HepG2 (cell line): ENCODE data around the gene PXK. TPM values are rescaled to one million over a fixed set of nuclear protein-coding genes. Genes with fewer than 3 reads are reported as not detected.

Experiments used
- ASH2L ChIP-seq: fragments of 300-600, 200-600 bp; sonication (generic); IDR thresholded peaks from 2 replicates; pipeline ENCODE4 v1.7.0; 2017; ENCODE audit warnings: low read depth, mild to moderate bottlenecking, moderate library complexity, mixed read lengths, low read length; ENCODE audit not compliant: insufficient read length
- FOXK2 ChIP-seq: fragments of 450-650 bp; IDR thresholded peaks from 2 replicates; pipeline ENCODE4 v1.6.1; 2016
- FOXP1 ChIP-seq, 2 experiments: fragments of 450-650 bp in 1 of 2; IDR thresholded peaks; 2 replicates each; pipeline ENCODE4 v1.6.1; 2017 to 2018; ENCODE audit warnings: antibody characterized with exemption in 1 of 2
- GTF3A ChIP-seq: sonication (generic); formaldehyde crosslinking; conservative IDR thresholded peaks from 2 replicates; pipeline ENCODE4 v1.4.0; 2020; ENCODE audit warnings: mild to moderate bottlenecking, missing genetic modification reagents
- HNRNPH1 ChIP-seq: fragments of 200-400 bp; formaldehyde crosslinking; optimal IDR thresholded peaks from 2 replicates; pipeline ENCODE3; 2017; ENCODE audit warnings: mild to moderate bottlenecking, low read depth, low read length
- KMT2B ChIP-seq: IDR thresholded peaks from 2 replicates; pipeline ENCODE4 v1.6.1; 2016; ENCODE audit warnings: missing genetic modification reagents, missing compliant biosample characterization
- NR2F6 ChIP-seq, 2 experiments: IDR thresholded peaks; 2 replicates each; pipeline ENCODE4 v1.6.1; 2016; ENCODE audit warnings: antibody characterized with exemption in 1 of 2, mild to moderate bottlenecking in 1 of 2
- PITX1 ChIP-seq: sonication (generic); formaldehyde crosslinking; IDR thresholded peaks from 2 replicates; pipeline ENCODE4 v1.5.1; 2020; ENCODE audit warnings: mild to moderate bottlenecking, missing genetic modification reagents
- RARA ChIP-seq: IDR thresholded peaks from 2 replicates; pipeline ENCODE4 v1.6.1; 2016; ENCODE audit warnings: missing genetic modification reagents, missing compliant biosample characterization
- SALL1 ChIP-seq: sonication (generic); formaldehyde crosslinking; IDR thresholded peaks from 2 replicates; pipeline ENCODE4 v1.8.0; 2022; ENCODE audit warnings: mild to moderate bottlenecking, missing genetic modification reagents
- TBX2 ChIP-seq: sonication (generic); formaldehyde crosslinking; IDR thresholded peaks from 2 replicates; pipeline ENCODE4 v1.5.0; 2020; ENCODE audit warnings: missing genetic modification reagents, mild to moderate bottlenecking, borderline replicate concordance
- THAP7 ChIP-seq: sonication (generic); formaldehyde crosslinking; IDR thresholded peaks from 2 replicates; pipeline ENCODE4 v1.8.1; 2023; ENCODE audit warnings: mild to moderate bottlenecking, missing genetic modification reagents
- ZBTB7A ChIP-seq: sonication (generic); formaldehyde crosslinking; IDR thresholded peaks from 2 replicates; pipeline ENCODE4 v1.8.0; 2022; ENCODE audit warnings: mild to moderate bottlenecking, missing genetic modification reagents
- ZNF503 ChIP-seq: sonication (generic); formaldehyde crosslinking; IDR thresholded peaks from 2 replicates; pipeline ENCODE4 v1.4.0; 2020; ENCODE audit warnings: missing genetic modification reagents
- polyA plus RNA-seq, 8 experiments: library from polyadenylated mRNA; depleted of rRNA in 3 of 8; stranded (reverse) in 7 of 8; unstranded in 1 of 8; fragments of >200 nt; fragmentation: Illumina TruSeq in 4 of 8; extraction: Trizol in 4 of 8; gene quantifications; 2 replicates each; pipeline versions ENCODE4 v1.2.1 to v1.2.3, GENCODE V29; 2011 to 2016; ENCODE audit warnings: low read depth in 4 of 8, missing spikeins in 1 of 8, mixed read lengths in 1 of 8; ENCODE audit not compliant: insufficient read depth in 1 of 8
- total RNA-seq, 5 experiments: library from RNA; depleted of rRNA; stranded (reverse); fragments of >200 nt; fragmentation: Illumina TruSeq; extraction: Trizol; gene quantifications; 2 replicates each; pipeline ENCODE4 v1.2.3, GENCODE V29; 2016; ENCODE audit warnings: low read depth in 1 of 5
- TF ChIP-seq, protein P1 (sequence below): IDR thresholded peaks from 2 replicates; pipeline ENCODE4 v1.6.1; 2012; ENCODE audit warnings: inconsistent platforms
- TF ChIP-seq, protein P2 (sequence below): sonication (generic); formaldehyde crosslinking; IDR thresholded peaks from 2 replicates; pipeline ENCODE4 v1.4.0; 2020; ENCODE audit warnings: missing genetic modification reagents, borderline replicate concordance
- TF ChIP-seq, protein P3 (sequence below): sonication (generic); formaldehyde crosslinking; IDR thresholded peaks from 2 replicates; pipeline ENCODE4 v1.4.0; 2020; ENCODE audit warnings: missing genetic modification reagents
- TF ChIP-seq, protein P4 (sequence below): sonication (generic); formaldehyde crosslinking; IDR thresholded peaks from 2 replicates; pipeline ENCODE4 v1.4.0; 2020; ENCODE audit warnings: missing genetic modification reagents

The PXK gene
- total and polyA plus RNA-seq, 2 of the 13 experiments (the other 11 are each of a cell fraction or from before 2014, with no cell fraction given) = 6.4 to 18.6 TPM

DNA sequence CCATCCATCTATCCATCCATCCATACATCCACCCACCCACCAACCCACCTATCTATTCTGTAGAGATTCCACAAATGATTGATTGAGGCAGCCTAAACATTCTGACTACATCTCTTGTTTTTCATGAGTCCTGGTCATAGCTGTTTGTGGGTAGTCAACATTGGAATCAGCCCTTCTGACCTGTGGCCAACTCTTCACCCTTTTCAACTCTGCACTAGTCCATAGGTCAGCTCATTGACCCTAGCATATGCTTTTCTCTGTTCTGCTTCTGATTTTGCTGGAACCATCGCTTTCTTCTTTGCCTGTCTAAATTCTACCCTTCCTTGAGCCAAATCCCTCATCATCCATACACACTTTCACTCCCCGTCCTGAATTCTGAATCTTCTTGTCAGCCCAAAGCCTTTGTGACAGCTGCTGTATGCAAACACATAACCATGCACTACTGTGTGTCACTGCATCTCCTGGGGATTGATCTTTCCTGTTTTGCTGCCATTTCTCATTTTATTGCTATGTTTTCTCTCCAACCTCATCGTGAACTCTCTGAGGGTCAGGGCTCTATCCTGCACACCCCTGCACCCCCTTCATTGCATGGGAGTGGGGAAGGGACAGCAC is 142.4 kb downstream of the PXK start (continued):
- no peak for TF ChIP-seq KMT2B (CRISPR knock-in tag)
- peak; percentile 73 for TF ChIP-seq ASH2L
- TF ChIP-seq, protein P1, sequence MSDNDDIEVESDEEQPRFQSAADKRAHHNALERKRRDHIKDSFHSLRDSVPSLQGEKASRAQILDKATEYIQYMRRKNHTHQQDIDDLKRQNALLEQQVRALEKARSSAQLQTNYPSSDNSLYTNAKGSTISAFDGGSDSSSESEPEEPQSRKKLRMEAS = peak; percentile 53
- peak; percentile 27; the same call in 1 of the 2 replicates for TF ChIP-seq FOXK2
- TF ChIP-seq, protein P2, sequence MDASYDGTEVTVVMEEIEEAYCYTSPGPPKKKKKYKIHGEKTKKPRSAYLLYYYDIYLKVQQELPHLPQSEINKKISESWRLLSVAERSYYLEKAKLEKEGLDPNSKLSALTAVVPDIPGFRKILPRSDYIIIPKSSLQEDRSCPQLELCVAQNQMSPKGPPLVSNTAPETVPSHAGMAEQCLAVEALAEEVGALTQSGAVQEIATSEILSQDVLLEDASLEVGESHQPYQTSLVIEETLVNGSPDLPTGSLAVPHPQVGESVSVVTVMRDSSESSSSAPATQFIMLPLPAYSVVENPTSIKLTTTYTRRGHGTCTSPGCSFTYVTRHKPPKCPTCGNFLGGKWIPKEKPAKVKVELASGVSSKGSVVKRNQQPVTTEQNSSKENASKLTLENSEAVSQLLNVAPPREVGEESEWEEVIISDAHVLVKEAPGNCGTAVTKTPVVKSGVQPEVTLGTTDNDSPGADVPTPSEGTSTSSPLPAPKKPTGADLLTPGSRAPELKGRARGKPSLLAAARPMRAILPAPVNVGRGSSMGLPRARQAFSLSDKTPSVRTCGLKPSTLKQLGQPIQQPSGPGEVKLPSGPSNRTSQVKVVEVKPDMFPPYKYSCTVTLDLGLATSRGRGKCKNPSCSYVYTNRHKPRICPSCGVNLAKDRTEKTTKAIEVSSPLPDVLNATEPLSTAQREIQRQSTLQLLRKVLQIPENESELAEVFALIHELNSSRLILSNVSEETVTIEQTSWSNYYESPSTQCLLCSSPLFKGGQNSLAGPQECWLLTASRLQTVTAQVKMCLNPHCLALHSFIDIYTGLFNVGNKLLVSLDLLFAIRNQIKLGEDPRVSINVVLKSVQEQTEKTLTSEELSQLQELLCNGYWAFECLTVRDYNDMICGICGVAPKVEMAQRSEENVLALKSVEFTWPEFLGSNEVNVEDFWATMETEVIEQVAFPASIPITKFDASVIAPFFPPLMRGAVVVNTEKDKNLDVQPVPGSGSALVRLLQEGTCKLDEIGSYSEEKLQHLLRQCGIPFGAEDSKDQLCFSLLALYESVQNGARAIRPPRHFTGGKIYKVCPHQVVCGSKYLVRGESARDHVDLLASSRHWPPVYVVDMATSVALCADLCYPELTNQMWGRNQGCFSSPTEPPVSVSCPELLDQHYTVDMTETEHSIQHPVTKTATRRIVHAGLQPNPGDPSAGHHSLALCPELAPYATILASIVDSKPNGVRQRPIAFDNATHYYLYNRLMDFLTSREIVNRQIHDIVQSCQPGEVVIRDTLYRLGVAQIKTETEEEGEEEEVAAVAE = 0 out of 2 replicates have a peak, but pooled peaks have one; percentile 21
- TF ChIP-seq THAP7 = no peak
- TF ChIP-seq, protein P3, sequence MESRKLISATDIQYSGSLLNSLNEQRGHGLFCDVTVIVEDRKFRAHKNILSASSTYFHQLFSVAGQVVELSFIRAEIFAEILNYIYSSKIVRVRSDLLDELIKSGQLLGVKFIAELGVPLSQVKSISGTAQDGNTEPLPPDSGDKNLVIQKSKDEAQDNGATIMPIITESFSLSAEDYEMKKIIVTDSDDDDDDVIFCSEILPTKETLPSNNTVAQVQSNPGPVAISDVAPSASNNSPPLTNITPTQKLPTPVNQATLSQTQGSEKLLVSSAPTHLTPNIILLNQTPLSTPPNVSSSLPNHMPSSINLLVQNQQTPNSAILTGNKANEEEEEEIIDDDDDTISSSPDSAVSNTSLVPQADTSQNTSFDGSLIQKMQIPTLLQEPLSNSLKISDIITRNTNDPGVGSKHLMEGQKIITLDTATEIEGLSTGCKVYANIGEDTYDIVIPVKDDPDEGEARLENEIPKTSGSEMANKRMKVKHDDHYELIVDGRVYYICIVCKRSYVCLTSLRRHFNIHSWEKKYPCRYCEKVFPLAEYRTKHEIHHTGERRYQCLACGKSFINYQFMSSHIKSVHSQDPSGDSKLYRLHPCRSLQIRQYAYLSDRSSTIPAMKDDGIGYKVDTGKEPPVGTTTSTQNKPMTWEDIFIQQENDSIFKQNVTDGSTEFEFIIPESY (CRISPR knock-in tag) = peak; percentile 22; the same call in 1 of the 2 replicates
- peak; percentile 96 for TF ChIP-seq RARA (CRISPR knock-in tag)
- TF ChIP-seq FOXP1 (IDR thresholded peaks at IDR 0.05) = peak; percentile 29; the same call in 1 of the 2 replicates
- peak; percentile 72 for TF ChIP-seq FOXP1 (CRISPR knock-in tag; IDR thresholded peaks at IDR 0.05)
- TF ChIP-seq NR2F6 (IDR thresholded peaks at IDR 0.05) = peak; percentile 88
- TF ChIP-seq NR2F6 (CRISPR knock-in tag; IDR thresholded peaks at IDR 0.05) = peak; percentile 90
- TF ChIP-seq, protein P4, sequence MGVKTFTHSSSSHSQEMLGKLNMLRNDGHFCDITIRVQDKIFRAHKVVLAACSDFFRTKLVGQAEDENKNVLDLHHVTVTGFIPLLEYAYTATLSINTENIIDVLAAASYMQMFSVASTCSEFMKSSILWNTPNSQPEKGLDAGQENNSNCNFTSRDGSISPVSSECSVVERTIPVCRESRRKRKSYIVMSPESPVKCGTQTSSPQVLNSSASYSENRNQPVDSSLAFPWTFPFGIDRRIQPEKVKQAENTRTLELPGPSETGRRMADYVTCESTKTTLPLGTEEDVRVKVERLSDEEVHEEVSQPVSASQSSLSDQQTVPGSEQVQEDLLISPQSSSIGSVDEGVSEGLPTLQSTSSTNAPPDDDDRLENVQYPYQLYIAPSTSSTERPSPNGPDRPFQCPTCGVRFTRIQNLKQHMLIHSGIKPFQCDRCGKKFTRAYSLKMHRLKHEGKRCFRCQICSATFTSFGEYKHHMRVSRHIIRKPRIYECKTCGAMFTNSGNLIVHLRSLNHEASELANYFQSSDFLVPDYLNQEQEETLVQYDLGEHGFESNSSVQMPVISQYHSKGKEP (CRISPR knock-in tag) = no peak
- 0 out of 2 replicates have a peak, but pooled peaks have one; percentile 15 for TF ChIP-seq ZBTB7A (CRISPR knock-in tag)
- TF ChIP-seq SALL1 (CRISPR knock-in tag) = peak; percentile 60
- peak; percentile 14; the same call in 1 of the 2 replicates for TF ChIP-seq TBX2
- TF ChIP-seq ZNF503 (CRISPR knock-in tag) = no peak
- no peak for TF ChIP-seq HNRNPH1
- TF ChIP-seq GTF3A (CRISPR knock-in tag) = no peak
- peak; percentile 35; the same call in 1 of the 2 replicates for TF ChIP-seq PITX1 (CRISPR knock-in tag)
